HT1080 (cell line): ENCODE results near the gene KLHL29. TPM values are rescaled to one million over a fixed set of nuclear protein-coding genes. Genes with fewer than 3 reads are reported as not detected.

Experiments used
- DNase-seq: peaks from one replicate; pipeline ENCODE4 v3.0.0-alpha.2; 2015; ENCODE audit warnings: low read depth
- total RNA-seq: library from RNA; depleted of rRNA; stranded (reverse); fragments of >200 nt; shearing (Covaris generic); gene quantifications from 2 replicates; pipeline ENCODE4 v1.2.3, GENCODE V29; 2014

The KLHL29 gene
- total RNA-seq, 1 experiment from 2014 or later = 6.8 TPM

DNA sequence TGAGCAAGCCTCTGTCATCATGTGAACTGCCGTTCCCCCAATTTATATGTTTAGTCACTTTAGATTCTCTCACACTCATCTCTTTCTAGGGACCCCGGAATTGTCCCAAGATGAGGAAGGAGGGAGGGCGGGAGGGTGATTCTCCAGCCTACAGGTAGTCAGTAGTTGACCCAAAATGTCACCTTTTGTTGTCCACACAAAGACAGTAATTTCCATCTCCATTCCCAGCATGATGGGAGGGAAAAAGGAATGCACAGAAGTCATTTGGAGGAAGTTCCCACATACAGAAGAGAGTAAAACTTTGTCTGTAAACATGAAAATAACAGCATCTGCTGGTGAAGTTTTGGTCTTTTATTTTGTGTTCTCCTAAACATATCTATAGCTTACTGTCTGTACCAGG, 222.9 kb downstream of the KLHL29 start:
- no peak for DNase-seq

DNA sequence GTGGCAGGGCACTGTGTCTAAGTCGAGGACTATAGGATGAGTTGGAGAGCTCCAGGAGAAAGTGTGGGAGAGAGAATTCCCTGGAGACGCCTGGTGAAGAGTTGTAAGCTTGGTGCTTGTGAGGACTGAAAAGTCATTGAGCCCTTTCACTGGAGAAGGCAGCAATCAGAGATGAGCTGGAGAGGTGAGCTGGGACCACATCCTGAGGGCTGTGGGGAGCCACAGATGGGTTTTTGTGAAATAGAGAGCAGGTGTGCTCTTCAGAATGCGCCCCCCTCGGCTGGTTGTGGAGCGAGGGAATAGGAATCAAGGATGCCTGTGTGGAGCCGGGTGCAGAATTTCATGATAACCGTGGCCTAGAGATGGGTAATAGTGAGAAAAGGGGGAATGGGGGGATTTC, 224.3 kb downstream of the KLHL29 start:
- no peak for DNase-seq

GRCh38 chr2:23611839-23612238, 226.9 kb downstream of the KLHL29 start:
- no peak for DNase-seq

- no peak for DNase-seq
Measured at GRCh38 chr2:23614701-23615100, 229.7 kb downstream of the KLHL29 start.

GRCh38 chr2:23615216-23616020, 230.4 kb downstream of the KLHL29 start:
- no peak for DNase-seq

DNA sequence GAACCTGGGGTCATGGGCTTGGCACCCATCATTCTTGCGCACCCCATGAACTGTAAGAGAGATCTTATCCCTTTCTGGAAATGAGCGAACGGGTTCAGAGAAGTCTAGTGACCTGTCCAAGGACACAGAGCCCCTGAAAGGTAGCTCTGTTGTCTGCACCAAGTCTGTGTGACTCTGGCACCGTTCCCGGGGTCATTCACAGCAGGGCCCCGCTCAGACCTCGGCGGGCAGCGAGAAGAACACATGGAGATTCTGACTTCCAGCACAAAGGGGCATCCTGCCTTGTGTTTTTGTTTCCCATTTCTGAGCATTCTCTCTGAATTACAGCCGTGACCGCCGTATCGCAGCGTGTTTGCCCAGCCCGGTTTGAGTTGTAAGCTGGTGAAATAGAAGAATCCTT, 231.7 kb downstream of the KLHL29 start:
- no peak for DNase-seq

- DNase-seq = no peak
Measured at GRCh38 chr2:23617167-23617810, 232.3 kb downstream of the KLHL29 start.

- DNase-seq = no peak
Measured at GRCh38 chr2:23617811-23618215, 232.8 kb downstream of the KLHL29 start.

- no peak for DNase-seq
Measured at GRCh38 chr2:23618265-23618664, 233.3 kb downstream of the KLHL29 start.

GRCh38 chr2:23618794-23619530, 234.0 kb downstream of the KLHL29 start:
- DNase-seq = no peak

DNA sequence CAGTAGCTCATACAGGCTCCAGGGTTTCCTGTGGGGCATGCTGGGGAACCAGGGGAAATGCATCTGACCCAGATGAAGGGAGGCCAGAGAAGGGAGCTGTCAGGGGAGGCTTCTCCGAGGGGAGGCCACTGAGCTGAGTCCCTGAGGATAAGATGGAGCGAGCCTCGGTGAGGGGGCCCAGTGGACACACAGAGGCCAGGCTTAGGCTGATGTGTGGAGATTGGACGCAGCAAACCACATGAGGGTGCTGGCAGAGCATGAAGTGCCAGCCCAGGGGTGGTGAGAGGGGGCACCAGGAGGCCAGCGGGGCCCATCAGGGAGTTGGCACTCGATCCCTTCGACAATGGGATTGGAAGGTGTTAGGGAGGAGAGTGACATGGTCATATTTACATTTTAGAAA, 235.0 kb downstream of the KLHL29 start:
- no peak for DNase-seq

DNA sequence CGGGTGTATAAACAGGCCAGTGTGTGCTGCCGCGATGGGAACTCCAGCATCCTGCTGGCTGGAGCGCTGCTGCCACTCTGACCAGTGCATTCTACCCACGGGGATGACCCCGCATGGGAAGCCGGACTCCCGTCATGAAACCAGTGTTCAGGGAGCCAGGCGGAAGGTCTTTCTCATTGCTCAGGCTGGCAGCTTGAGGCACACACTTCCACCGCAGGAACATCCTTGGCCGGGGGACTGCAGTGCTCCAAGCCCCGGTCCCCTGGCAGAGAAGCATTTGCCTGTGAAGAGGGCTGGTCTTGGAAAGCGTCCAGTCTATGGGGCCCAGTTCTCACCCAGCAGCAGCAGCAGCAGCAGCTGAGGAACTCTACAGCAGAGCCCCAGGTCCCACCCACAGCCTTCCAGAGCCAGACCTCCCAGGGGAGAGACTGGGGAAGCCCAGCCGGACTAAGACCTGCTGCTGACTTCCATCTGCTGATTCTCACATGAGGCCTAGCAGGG, 235.9 kb downstream of the KLHL29 start:
- no peak for DNase-seq

GRCh38 chr2:23621616-23622015, 236.6 kb downstream of the KLHL29 start:
- DNase-seq = no peak

DNA sequence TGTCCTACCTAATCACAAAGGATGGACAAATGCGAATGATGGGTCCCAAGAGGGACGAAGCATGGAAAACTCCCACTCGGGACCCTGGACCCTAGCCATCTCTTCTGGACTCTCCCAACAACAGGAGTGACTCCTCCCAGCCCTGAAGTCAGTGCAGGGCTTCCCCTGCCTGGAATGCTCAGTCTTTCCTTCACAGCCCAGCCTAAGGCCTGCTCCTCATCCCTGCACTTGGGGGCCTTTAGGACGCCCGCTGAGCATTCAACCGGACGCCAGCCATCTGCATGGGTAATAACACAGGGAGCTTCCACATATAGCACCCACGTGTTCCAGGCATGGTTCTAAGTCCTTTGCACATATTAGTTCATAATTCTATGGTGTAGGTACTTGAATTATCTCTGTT, 237.5 kb downstream of the KLHL29 start:
- no peak for DNase-seq

- DNase-seq = no peak
Measured at GRCh38 chr2:23622966-23623675, 238.1 kb downstream of the KLHL29 start.

DNA sequence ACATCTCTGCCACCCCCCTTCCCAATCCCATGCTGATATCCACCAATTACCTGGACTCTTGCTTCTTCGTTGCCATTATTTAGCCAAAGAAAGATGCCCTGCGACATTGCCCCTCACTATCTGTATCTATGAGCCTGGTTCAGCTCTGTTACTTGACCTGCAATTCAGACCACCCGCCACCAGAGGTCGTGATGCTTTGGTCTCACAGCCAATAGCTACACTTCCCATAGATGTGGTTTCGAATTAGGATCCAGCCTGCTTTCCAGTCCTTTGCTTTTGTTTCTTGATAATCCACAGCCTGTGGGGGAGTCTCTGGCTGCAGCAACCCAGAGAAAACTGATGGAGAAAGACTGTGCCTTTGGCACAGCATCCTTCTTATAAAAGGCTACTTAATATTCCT, 239.4 kb downstream of the KLHL29 start:
- peak; percentile 44 for DNase-seq

GRCh38 chr2:23624915-23625314, 239.9 kb downstream of the KLHL29 start:
- DNase-seq = no peak

GRCh38 chr2:23625726-23626125, 240.7 kb downstream of the KLHL29 start:
- no peak for DNase-seq

GRCh38 chr2:23626701-23627230, 241.8 kb downstream of the KLHL29 start:
- no peak for DNase-seq

- DNase-seq = no peak
Measured at GRCh38 chr2:23627236-23628009, 242.4 kb downstream of the KLHL29 start.
